CD4-positive, alpha-beta T cell treated with Interleukin-15 for 1 hour (primary cell): ENCODE data around the gene BIN1.

ENCODE experiments used
- DNase-seq: peaks from one replicate; pipeline ENCODE4 v3.0.0-alpha.2; 2020

The BIN1 gene

GRCh38 chr2:127054996-127055785, 51.8 kb downstream of the BIN1 start:
- DNase-seq = no peak

DNA sequence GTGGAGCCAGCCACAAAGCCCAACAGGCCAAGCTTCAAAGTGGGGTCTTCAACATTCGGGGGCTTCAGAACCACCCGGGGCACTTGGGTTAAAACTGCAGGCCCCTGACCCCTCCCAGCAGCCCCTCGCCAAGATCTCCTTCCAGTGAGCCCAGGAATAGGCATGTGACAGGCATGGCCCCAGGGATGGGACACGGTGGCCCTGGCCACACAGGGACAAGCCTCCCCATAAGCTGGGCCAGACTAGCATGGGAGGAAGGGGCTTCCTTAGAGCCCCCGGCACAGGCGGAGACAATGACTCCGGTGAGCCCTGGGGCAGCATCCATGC, 52.4 kb downstream of the BIN1 start:
- no peak for DNase-seq

- no peak for DNase-seq
Measured at GRCh38 chr2:127053731-127054603, 53.0 kb downstream of the BIN1 start.

GRCh38 chr2:127052771-127053691, 53.9 kb downstream of the BIN1 start:
- DNase-seq = no peak

DNA sequence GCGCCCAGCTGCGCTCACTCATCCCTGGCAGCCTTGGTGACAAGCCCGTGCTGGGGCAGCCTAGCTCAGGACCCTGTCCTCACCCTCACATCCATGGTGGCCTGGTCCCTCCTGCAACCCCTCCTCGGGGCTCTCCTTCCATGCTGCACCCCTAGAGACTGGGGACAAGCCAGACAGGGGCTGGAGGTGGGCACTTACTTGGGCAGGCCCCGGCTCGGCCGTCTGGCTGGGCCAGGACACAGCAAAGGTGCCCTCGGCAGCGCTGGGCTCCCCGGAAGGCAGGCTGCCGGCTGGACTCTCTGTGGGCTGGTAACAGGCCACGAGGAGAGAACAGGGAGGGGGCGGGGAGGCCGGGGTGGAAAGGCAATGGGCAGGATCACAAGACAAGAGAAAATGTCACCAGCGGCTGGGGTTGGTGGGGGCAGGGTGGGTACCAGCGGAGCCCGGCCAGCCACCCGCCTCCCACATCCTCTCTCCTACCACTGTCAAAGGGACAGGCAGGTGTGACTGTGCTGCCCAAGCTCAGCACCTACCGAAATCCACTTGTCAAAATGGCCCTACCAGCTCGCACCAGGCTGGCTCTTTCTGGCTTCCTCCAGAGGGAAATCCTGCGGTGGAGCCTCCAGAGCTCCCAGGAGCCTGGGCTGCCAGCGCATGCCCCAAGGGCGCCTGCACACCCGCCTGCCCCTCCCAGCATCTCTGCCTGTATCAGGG, 54.7 kb downstream of the BIN1 start:
- DNase-seq = no peak

GRCh38 chr2:127051116-127052056, 55.6 kb downstream of the BIN1 start:
- peak; percentile 16 for DNase-seq

- no peak for DNase-seq
Measured at GRCh38 chr2:127050803-127051115, 56.2 kb downstream of the BIN1 start.

DNA sequence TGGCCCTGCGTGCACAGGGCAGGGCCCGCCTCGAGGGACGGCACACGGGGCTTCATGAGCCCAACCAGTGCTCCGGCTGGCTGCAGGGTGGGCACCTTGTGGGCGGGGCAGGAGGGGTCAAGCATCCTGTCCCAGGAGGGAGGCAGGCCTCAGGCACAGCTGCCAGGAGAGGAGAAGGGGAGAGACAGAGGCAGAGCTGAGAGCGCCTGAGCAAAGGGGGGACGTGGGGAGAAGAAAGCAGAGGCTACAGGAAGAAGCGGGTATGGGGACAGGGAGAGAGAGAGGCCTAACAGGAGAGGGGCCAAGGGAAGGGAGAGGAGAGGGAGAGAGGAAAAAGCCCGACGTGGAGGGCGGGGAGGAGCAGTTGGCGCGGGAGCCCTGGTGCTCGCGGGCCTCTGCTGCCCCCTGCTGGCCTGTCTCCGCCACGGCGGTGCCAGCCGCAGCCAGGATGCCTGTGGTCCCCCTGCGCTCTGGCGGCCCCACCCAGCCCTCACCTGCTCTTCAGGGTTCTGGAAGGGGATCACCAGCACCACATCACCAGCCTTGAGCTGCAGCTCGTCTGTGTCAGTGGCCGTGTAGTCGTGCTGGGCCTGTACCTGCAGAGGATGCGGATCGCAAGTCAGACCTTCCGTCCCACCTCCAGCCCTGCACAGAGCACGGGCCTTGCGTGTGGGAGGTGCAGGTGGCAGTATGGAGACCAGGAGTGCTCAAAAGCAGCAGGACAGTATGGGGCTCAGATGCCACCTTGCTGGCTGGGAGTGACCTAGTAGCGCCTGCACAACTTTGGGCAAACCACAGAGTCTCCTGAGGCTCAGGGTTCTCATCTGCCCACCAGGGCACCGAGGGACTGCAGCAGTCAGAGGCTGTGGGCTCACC, 56.8 kb downstream of the BIN1 start:
- DNase-seq = peak; percentile 36

DNA sequence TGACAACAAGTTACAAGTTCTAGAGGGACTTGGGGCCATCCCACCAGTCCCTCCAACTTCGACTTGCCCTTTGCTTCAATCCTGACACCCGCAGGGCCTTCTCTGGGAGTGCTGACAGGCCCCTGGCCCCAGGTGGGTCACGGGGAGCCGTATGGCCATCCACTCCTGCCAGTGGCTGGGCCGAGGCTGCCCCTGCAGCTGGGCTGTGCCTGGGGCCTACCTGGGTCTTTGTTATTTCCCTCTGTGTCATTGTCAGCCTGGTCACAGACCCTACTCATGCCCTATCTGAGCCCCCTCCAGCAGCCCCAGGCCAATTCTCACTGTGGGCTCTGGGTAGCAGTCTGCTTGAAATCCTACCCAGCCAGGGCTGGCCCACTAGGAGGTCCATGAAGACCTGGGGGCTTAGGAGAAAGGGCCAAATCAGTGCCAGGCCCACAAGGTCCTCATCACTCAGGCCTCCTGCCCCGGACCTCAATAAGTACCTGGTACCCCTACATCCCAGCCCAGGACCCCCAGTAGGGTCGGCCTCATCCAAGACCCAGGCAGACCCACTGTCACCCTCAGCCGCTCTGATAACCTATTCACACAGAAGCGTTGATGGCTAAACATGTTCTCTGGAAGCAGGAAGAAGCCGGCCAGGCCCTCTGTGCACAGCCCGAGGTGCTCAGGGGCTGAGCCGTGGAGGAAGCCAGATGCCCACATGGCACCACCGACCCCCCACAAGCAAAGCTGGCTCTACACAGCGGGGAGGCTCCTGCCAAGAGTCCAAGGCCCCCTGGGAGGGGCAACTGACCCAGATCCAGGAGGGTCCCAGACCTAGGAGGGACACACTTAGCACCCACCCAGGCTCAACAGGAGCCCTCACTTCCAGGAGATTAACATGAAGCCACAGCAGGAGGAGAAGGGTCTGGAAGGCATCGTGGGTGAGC, 57.7 kb downstream of the BIN1 start:
- no peak for DNase-seq

- DNase-seq = no peak
Measured at GRCh38 chr2:127048618-127048935, 58.4 kb downstream of the BIN1 start.

DNA sequence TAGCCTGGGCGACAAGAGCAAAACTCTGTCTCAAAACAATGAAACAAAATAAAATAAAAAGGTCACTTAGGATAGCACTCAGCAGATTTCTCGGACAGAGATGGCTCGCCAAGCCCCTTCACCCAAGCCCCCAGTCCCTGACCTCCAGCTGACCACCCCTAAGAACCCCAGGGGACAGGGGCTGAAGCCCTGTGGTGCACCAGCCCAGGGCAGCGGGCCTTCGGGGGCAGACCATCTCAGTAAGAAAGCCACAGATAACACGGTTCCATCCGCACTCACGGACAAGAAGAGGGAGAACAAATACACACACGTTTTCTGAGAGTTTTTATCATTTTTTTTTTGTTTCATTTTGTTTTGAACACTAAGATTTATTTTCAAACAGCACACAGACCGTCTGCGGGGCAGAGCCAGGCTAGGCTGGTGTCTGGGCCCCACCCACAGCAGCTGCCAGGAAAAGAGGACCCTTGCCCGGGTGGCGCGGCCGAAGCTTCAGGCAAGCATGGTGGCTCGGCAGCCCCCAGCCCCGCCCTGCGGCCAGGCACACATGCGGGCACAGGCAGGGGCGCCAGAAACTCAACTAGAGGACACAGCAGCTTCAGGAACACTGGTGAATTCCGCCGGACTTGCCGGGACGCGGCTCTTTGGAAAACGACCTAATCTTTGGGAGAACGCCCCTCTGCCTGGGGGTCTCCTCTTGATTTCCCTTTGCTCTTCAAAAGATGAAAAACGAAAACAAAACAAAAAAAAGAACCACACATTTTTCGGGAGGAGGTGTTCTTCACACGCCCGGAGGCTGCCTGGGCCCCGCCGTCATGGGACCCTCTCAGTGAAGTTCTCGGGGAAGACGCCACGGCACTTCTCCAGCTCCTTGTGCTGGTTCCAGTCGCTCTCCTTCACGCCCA, 59.0 kb downstream of the BIN1 start:
- no peak for DNase-seq

GRCh38 chr2:127047054-127047453, 59.9 kb downstream of the BIN1 start:
- DNase-seq = no peak

- DNase-seq = no peak
Measured at GRCh38 chr2:127046579-127046978, 60.4 kb downstream of the BIN1 start.

GRCh38 chr2:127045792-127046501, 61.0 kb downstream of the BIN1 start:
- no peak for DNase-seq

DNA sequence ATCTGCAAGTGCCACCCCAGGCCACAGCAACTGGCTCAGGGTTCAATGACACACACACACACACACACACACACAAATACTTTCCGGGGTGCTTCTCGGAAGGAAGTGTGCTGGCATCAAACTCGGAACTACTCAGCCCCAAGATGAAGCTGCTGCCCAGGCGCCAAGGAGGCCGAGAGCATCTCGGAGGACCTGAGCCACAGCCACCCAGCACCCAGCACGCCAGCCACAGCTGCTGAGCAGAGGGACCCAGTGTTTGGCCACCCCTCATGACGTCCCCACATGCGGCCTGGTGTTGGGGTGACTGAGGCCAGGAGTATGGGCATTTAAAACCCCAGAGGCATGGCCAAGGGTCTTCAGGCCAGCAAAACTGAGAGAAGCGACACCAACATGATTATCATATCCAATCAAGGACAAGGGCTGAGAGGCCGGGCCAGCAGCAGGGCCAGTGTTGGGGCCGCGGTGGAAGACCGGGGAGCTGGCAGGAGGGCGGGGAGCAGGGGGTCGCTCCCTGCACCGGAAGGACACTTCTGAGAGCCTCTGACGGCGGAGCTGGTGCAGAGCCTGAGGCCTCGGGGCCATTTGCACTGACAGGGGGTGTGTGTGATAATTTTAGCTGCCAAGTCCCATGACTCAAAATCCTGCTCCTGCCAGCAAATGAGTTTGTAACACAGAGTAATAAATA, 61.8 kb downstream of the BIN1 start:
- no peak for DNase-seq

DNA sequence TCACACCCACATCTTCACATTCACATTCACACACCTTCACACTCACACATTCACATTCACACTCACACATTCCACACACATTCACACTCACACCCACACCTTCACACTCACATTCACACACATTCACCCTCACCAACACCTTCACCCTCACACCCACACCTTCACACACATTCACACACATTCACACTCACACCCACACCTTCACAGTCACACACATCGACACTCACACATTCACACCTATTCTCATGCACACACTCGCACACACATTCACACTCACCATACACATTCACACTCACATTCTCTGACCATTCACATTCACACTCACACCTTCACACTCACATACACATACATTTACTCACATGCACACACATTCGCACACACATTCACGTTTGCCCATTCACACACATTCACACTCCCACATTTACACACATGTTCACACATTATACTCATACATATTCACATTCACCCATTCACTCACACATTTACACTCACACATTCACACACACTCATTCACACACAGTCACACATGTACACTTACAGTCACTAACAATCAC, 62.7 kb downstream of the BIN1 start:
- no peak for DNase-seq
